GM19240 (cell line): ENCODE measurements around the gene PANX2.
"Not testable (repeated sequence)": the region's sequence is repeated elsewhere in the genome, so short reads cannot be mapped to it uniquely, and the experiment has no call there.

Source experiments
- DNase-seq: peaks from one replicate; pipeline ENCODE4 v3.0.0; 2011; ENCODE audit warnings: low spot score; ENCODE audit not compliant: insufficient read length

The PANX2 gene, protein sequence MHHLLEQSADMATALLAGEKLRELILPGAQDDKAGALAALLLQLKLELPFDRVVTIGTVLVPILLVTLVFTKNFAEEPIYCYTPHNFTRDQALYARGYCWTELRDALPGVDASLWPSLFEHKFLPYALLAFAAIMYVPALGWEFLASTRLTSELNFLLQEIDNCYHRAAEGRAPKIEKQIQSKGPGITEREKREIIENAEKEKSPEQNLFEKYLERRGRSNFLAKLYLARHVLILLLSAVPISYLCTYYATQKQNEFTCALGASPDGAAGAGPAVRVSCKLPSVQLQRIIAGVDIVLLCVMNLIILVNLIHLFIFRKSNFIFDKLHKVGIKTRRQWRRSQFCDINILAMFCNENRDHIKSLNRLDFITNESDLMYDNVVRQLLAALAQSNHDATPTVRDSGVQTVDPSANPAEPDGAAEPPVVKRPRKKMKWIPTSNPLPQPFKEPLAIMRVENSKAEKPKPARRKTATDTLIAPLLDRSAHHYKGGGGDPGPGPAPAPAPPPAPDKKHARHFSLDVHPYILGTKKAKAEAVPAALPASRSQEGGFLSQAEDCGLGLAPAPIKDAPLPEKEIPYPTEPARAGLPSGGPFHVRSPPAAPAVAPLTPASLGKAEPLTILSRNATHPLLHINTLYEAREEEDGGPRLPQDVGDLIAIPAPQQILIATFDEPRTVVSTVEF

DNA sequence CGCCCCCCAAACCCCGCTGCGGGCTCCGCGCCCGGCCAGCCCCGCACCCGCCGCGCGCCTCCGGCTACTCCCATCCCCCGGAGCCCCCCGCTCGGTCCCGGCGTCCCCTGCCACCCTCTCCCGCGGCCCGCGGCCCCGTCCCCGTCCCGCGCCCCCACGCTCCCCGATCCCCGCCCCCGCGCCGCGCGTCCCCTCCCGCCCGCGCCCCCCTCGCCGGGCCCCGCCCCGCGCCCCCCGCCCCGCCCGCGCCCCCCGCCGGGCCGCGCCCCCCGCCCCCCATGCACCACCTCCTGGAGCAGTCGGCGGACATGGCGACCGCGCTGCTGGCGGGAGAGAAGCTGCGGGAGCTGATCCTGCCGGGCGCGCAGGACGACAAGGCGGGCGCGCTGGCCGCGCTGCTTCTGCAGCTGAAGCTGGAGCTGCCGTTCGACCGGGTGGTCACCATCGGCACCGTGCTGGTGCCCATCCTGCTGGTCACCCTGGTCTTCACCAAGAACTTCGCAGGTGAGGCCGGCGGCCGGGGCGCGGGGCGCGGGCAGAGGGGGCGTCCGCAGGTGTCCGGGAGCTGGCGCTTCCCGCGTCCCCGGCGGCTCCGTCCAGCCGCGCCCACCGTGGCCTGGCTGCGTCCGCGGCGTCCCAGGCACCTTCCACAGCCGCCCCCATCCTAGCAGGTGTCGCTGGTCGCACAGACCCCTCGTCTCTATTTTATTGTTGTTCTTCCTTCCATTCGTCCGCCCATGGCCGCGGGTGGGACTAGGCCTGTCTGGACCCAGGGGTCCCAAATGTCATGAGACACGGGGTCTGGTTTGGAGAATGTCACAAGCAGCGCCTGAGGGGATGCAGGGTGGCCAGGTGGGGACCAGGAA lies at the start of gene PANX2:
Gene PANX2, plus strand, starts transcription at position 279 of the 866 bp plus-strand sequence. Its CDS starts 0 bp downstream, at position 279.
- no peak for DNase-seq

DNA sequence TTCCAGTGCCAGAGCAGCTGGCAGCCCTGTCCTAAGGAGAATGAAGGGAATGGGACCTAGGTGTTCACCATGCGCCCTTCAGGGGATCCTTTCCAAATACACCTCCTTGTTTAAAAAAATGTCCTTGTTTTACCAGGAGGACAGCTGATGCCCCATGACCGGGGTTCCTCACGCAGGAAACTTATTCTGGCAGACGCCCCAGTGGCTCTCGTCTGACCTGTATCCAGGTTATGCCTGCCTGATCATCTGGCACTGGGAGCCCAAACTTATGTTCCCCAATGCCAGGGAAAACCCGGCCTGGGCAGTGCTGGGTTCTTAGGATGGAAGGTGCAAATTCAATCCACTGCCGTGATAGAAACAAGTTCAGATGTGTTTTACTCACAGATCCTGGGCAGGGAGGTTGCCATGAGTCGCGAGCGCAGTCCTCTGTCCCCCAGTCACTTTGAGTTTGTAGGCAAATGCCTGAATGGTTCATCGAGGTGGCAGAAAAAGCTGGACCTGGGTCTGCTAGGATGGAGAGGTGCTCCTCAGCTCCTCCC lies 49.3 kb upstream of the PANX2 start:
- DNase-seq, result no peak

DNA sequence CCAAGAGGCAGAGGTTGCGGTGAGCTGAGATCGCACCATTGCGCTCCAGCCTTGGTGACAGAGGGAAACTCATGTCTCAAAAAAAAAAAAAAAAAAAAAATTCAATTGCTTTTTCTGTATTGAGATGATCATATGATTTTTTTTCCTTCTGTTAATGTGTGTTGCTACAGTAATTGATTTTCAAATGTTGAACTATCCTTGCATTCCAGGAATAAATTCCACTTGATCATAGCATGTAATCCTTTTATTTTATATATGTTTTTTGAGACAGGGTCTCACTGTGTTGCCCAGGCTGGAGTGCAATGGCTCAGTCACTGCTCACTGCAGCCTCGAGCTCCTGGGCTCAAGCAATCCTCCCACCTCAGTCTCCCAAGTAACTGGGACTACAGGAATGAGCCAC lies 47.4 kb upstream of the PANX2 start:
- no peak for DNase-seq

- no peak for DNase-seq
These were observed 45.5 kb upstream of the PANX2 start for GRCh38 chr22:50125029-50125428.

DNA sequence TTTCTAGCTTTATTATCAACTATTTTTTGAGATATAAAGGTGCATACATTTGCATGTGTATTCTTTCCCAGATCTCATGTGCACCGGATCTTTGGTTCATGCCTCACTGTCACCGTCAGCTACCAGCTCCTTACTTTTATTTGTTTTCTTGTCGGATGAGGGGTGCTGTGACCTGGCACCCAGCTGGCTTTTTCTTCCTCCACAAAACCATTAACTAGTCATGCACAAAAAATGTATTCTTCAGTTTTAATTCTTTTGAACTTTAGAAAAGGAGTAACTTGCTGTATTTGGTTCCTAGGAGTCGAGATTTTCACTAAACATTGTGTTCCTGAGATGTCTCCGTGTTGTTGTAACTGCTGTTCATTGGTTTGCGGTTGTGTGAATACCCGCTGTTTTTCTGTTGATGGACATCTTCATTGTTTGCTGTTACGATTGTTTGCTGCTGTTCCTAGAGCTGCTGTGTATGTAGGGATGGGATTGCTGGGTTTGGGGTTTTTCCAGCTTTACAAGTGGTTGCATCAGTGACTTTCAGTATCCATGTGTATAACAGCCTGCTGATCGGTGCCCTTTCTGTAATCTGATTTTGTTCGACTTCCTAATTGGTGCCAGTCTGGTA lies 41.3 kb upstream of the PANX2 start:
- no peak for DNase-seq

DNA sequence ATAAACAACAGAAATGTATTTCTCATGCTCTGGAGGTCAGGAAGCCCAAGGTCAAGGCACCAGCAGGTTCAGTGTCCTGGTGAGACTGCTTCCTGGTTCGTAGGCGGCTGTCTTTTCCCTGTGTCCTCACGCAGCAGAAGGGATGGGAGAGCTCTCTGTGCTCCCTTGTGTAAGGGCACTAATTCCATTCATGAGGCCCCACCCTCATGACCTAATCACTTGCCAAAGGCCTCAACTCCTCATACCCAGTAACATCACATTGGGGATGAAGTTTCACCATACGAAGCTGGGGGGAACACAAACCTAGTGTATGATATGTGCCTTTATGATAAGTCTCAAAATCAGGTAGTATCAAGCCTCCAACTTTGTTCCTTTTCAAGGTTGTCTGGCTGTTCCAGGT lies 38.6 kb upstream of the PANX2 start:
- no peak for DNase-seq

DNA sequence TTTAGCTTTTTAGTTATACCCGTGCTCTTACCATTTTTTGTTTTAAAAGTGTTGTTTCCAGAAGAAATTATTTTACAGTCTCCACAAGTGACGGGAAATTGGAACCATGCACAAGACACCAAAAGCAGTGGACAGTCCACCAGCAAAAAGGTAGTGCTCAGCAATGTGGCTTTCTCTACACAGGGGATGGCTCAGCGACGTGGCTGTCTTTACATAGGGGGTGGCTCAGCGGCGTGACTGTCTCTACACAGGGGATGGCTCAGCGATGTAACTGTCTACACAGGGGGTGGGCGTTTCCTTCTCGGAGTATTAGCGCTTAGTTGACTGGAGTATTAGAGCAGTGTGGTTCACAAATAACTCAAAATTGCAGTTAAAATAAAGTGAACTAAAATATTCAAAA lies 36.0 kb upstream of the PANX2 start:
- DNase-seq, result no peak

GRCh38 chr22:50136581-50137015 lies 33.9 kb upstream of the PANX2 start:
- DNase-seq, result no peak

DNA sequence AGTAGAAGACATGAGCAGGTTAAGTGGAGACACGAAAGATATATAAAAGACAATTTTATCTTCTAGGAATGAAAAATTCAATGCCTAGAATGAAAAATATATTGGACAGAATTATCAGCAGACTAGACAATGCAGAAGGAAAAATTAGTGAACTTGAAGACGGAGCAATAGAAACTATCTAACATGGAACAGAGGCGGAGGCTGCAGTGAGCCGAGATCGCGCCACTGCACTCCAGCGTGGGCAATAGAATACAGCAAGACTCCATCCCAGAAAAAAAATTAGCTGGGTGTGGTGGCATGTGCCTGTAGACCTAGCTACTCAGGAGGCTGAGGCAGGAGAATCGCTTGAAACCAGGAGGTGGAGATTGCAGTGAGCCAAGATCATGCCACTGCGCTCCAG lies 33.3 kb upstream of the PANX2 start:
- not testable (repeated sequence) for DNase-seq

DNA sequence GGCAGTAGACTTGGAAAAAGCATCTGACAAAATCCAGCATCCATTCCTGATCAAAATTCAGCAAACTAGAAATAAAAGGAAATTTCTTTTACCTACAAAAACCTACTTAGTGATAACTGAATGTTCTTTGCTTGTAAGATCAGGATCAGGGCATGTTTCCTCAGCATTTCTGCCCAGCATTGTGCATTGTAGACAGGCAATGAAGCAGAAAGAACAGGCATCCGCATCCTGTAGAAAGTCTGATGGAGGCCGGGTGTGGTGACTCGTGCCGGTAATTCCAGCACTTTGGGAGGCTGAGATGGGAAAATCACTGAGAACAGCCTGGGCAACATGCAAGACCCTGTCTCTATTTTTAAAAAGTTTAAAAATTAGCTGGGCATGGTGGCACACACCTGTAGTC lies 32.5 kb upstream of the PANX2 start:
- DNase-seq, result no peak

GRCh38 chr22:50138988-50139387 lies 31.5 kb upstream of the PANX2 start:
- DNase-seq, result no peak

GRCh38 chr22:50139843-50140415 lies 30.6 kb upstream of the PANX2 start:
- DNase-seq, result no peak

- DNase-seq, result no peak
These were observed 29.9 kb upstream of the PANX2 start for GRCh38 chr22:50140615-50141014.

DNA sequence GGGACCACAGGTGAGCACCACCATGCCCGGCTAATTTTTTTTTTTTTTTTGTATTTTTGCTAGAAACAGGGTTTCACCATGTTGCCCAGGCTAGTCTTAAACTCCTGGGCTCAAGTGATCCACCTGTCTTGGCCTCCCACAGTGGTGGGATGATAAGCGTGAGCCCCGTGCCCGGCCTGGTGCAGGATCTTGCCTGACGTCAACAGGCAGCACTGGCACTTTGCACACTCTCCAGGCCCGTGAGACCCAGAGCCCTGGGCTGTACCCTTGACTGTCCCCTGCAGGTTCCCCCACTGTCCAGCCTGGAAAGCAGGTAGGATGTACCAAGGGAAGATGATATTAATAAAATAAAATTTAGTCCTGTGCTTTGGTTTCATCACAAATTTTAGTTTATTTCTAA lies 29.1 kb upstream of the PANX2 start:
- DNase-seq, result no peak

GRCh38 chr22:50141891-50142363 lies 28.6 kb upstream of the PANX2 start:
- DNase-seq, result no peak

DNA sequence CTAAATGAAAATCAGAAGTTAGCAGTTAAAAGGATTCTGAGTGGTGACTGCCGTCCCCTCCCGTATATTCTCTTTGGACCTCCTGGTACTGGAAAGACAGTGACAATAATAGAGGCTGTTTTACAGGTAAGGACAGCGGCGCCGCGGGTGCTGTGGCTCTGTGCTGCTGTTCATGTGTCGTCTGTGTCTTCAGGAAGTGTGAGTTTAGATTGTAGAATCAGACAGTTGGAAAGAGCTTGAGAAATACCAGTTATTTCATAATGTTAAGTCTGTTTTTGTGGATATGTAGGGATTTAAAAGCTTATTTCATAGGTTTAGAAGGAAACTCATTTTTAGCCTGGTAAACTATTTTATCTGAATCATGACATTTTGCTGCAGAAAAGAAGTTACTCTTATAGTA lies 27.4 kb upstream of the PANX2 start:
- no peak for DNase-seq

DNA sequence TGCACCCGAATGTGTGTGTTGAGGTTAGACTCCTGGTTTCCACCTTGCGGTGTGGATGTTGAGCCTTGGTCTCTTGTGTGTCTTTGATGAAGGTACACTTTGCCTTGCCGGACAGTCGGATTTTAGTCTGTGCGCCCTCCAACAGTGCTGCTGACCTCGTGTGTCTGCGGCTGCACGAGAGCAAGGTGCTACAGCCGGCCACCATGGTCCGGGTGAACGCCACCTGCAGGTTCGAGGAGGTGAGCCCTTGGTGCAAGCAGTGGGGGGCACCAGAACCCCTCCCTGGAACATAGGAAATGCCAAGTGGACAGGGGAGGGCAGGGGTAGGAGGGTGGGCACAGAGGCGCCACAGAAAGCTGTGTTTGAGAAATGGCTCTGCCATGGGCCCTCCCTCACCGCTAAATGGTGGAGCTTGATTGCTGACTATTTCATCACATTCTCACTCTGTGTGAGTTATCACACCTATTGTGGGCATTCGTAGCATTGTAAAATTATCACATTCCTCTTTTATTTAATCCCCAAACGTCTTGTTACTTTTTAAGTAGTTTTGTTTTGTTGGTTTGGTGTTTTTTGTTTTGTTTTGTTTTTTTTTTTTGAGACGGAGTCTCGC lies 26.4 kb upstream of the PANX2 start:
- no peak for DNase-seq

GRCh38 chr22:50145721-50146438 lies 24.7 kb upstream of the PANX2 start:
- no peak for DNase-seq

DNA sequence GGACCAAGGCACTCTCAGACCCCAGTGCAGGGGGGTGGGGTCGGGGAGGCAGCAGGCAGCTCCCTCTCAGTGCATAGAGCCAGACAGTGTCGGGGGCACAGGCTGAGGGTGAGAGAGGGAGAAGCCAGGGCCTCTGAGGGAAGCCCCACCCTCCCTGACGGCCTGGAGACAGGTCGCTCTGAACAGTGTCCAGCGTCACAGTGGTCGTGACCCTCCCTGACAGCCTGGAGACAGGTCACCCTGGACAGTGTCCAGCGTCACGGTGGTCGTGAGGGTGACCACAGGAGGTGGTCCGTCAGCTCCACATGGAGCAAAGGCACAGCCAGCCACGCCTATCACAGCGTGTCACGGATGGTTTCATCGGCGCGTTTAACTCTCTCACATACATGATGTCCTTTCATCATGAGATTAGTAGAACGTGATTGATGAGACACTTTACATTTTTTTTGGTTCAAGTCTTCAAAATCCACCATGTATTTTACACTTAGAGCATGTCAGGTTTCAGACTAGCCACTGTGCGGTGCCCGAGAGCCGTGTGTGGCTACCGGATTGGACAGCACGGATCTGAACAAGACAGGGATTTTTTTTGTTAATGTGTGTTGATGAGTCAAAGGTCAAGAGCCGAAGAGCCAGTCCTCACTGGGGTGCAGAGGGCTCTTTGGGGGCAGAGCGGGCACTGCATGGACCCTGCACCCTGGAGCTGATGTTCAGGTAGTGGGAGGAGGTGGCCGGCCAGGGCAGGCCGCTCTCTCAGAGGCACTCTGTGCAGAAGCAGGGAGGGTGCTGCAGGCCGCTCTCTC lies 23.9 kb upstream of the PANX2 start:
- no peak for DNase-seq
